SK-N-MC (cell line): ENCODE measurements around the gene MSL3B.

Experiments
- EZH2 ChIP-seq: fragments of 200-600 bp; sonication (generic); IDR thresholded peaks from one replicate; pipeline ENCODE4 v1.6.1; 2017; ENCODE audit warnings: antibody characterized with exemption
- POLR2AphosphoS5 ChIP-seq: IDR thresholded peaks from 2 replicates; pipeline ENCODE4 v1.6.1; 2012; ENCODE audit warnings: mild to moderate bottlenecking, low read depth, low read length, borderline replicate concordance

- TF ChIP-seq EZH2 (no peak), POLR2AphosphoS5 (no peak)
These were observed 31.8 kb downstream of the MSL3B start for GRCh38 chr2:233836359-233836758.
